Ovary (tissue), 9 donors: ENCODE data around the gene CDC14B. TPM values are rescaled to one million over a fixed set of nuclear protein-coding genes. Genes with fewer than 3 reads are reported as not detected.
"Not testable (repeated sequence)": the region's sequence is repeated elsewhere in the genome, so short reads cannot be mapped to it uniquely, and the experiment has no call there.

Source experiments
- DNase-seq, 5 donors: peaks; one replicate each; pipeline ENCODE4 v3.0.0-alpha.2; 2019 to 2020
- H3K27ac ChIP-seq, 2 donors: fragments of 200-600 bp; one replicate each; pipeline versions ENCODE4 v1.5.1 to v1.8.0; 2019 to 2022
- H3K27me3 ChIP-seq: fragments of 200-600 bp; one replicate; pipeline ENCODE4 v1.8.0; 2022
- H3K36me3 ChIP-seq: fragments of 200-600 bp; sonication (generic); one replicate; pipeline ENCODE4 v1.5.1; 2019
- H3K4me1 ChIP-seq: one replicate; pipeline ENCODE4 v1.8.1; 2013; ENCODE audit warnings: mild to moderate bottlenecking, moderate library complexity; ENCODE audit not compliant: insufficient read depth
- H3K4me3 ChIP-seq: fragments of 200-600 bp; sonication (generic); one replicate; pipeline ENCODE4 v1.5.1; 2017
- H3K9me3 ChIP-seq, 2 donors: fragments of 200-600 bp in 1 of 2; sonication (generic) in 1 of 2; one replicate each; pipeline versions ENCODE4 v1.5.1 to v1.8.1; 2013 to 2019; ENCODE audit warnings: mild to moderate bottlenecking in 1 of 2, moderate library complexity in 1 of 2
- CTCF ChIP-seq, 3 donors: fragments of 450-650 bp in 2 of 3; fragments of 200-600 bp in 1 of 3; IDR thresholded peaks; one replicate each; pipeline versions ENCODE4 v1.5.1 to v1.8.0; 2016 to 2022; ENCODE audit warnings: antibody characterized with exemption in 3 of 3, mild to moderate bottlenecking in 1 of 3
- EP300 ChIP-seq: sonication (generic); formaldehyde crosslinking; IDR thresholded peaks from one replicate; pipeline ENCODE4 v1.6.1; 2017; ENCODE audit warnings: antibody characterized with exemption
- POLR2A ChIP-seq: fragments of 450-650 bp; IDR thresholded peaks from one replicate; pipeline ENCODE4 v1.6.1; 2017; ENCODE audit warnings: antibody characterized with exemption, mild to moderate bottlenecking, moderate library complexity
- WGBS, 3 donors: extraction: QIAGEN DNeasy Blood & Tissue Kit in 1 of 3; methylation state at CpG; one replicate each; pipeline versions ENCODE4 v1.1.5 to v1.1.7; 2013 to 2017; 5-methylcytosine and 5-hydroxymethylcytosine counted together
- intact Hi-C, 4 donors: fragments of 100-400 bp; cut with DNase I; formaldehyde crosslinking; loops; one replicate each; pipeline versions ENCODE4 v1.11.0 to v1.15.1; 2022 to 2023
- polyA plus RNA-seq, 2 donors: library from polyadenylated mRNA; stranded (reverse); fragments of 200-250 nt in 1 of 2; fragments of 350-450 nt in 1 of 2; fragmentation: Illumina TruSeq in 1 of 2; extraction: RNeasy Lipid Tissue Mini Kit (QIAGEN cat#74804) in 1 of 2; gene quantifications; one replicate each; pipeline ENCODE4 v1.2.3, GENCODE V29; 2013 to 2014
- total RNA-seq, 7 donors: library from RNA; depleted of rRNA in 2 of 7; stranded (reverse); fragments of >200 nt in 2 of 7; fragmentation: NEBNext Ultra II Directional in 3 of 7; extraction: Animal tissue kit (Norgen Biotek cat#: 25700) in 3 of 7; gene quantifications; one replicate each; pipeline versions ENCODE4 v1.1.0 to v1.2.4, GENCODE V29; 2016 to 2023
- donor health status: DM: no; HTN: no; CAD: no; lungs with moderate emphysema.
- donor health status: DM: no; HTN: no; CAD: no.
- donor health status: Bipolar disorder and iron deficiency.
- donor health status: DM: yes; HTN: yes; CAD: no.
- donor health status: DM: no; HTN: no; CAD: no.
- donor health status: DM: yes; HTN: yes; CAD: no.

Gene CDC14B
- total and polyA plus RNA-seq, 9 donors = 5.9 to 15.3 (median 11.4) TPM

- no peak for TF ChIP-seq EP300
- no peak for TF ChIP-seq CTCF (IDR thresholded peaks at IDR 0.05)
- TF ChIP-seq POLR2A = no peak
- WGBS, 3 donors = 53 to 72% (median 53%) methylated on average over 2 of the region's 2 CpGs
- H3K27ac ChIP-seq = no peak overlapping the region
- DNase-seq = no peak
- no peak overlapping the region for H3K4me3 ChIP-seq
- no peaks in the 10 kb centered on the region for H3K27me3 ChIP-seq
- no peaks in the 10 kb centered on the region for H3K9me3 ChIP-seq
- intact Hi-C loops = no loop called here
- H3K4me1 ChIP-seq = no peaks in the 10 kb centered on the region
- H3K36me3 ChIP-seq = no peaks in the 10 kb centered on the region
Measured at GRCh38 chr9:96553070-96553469, 66.6 kb downstream of the CDC14B start.

DNA sequence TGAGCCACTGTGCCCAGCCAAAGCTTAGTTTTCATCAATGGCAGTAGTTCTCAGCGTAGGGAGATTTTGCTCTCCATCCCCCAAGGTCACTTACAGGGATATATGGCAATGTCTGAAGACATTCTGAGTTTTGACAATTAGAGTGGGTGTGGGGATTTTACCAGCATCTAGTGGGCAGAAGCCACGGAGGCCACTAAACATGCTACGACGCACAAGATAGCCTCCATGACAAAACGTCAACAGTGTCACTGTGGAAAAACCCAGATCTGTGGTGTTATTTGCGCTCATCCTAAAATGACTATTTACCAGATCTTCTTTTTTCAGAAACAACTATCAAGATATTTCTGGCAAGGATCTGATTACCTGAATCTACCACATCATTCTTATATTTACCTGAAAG is 68.2 kb downstream of the CDC14B start:
- DNase-seq = no peak
- H3K36me3 ChIP-seq = no peaks in the 10 kb centered on the region
- no peak overlapping the region for H3K27ac ChIP-seq
- WGBS, 3 donors = 83 to 99% (median 88%) methylated on average over 6 of the region's 6 CpGs
- intact Hi-C loops = no loop called here
- H3K9me3 ChIP-seq = no peaks in the 10 kb centered on the region
- H3K27me3 ChIP-seq = no peaks in the 10 kb centered on the region
- H3K4me1 ChIP-seq = no peaks in the 10 kb centered on the region
- H3K4me3 ChIP-seq = no peak overlapping the region
- TF ChIP-seq POLR2A = no peak
- no peak for TF ChIP-seq EP300
- no peak for TF ChIP-seq CTCF (IDR thresholded peaks at IDR 0.05)

DNA sequence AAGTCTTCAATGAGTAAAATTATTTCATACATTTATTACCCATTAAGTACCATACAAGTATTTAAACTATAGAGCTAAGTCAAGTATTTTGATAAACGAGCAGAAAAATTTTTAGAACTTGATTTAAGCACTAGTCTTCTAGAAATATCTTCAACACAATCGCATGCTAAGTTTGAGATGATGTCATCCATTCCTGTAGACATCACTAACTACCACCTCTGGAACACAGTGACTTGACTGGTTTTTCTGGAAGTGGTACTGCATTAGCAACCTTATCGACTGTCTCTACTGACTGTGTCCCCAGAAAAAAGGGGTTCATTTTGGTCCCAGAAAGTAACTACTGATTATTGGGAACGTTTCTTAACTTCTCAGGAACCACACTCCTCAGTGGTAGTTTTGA is 69.0 kb downstream of the CDC14B start:
- 85 to 89% (median 89%) methylated on average over 4 of the region's 4 CpGs for WGBS, 3 donors
- Histone ChIP-seq H3K4me1 (no peaks in the 10 kb centered on the region), H3K27me3 (no peaks in the 10 kb centered on the region), H3K9me3 (no peaks in the 10 kb centered on the region), H3K4me3 (no peak overlapping the region), H3K27ac (no peak overlapping the region), H3K36me3 (no peaks in the 10 kb centered on the region)
- no peak for TF ChIP-seq CTCF (IDR thresholded peaks at IDR 0.05)
- TF ChIP-seq POLR2A = no peak
- TF ChIP-seq EP300 = no peak
- DNase-seq = no peak
- intact Hi-C loops = no loop called here

GRCh38 chr9:96543131-96543530 is 76.5 kb downstream of the CDC14B start:
- WGBS, 3 donors = 94 to 97% (median 96%) methylated on average over 15 of the region's 15 CpGs
- H3K4me1 ChIP-seq, DNase-seq, H3K27me3 ChIP-seq, H3K9me3 ChIP-seq, H3K4me3 ChIP-seq, H3K27ac ChIP-seq, intact Hi-C loops, H3K36me3 ChIP-seq: not testable (repeated sequence)

DNA sequence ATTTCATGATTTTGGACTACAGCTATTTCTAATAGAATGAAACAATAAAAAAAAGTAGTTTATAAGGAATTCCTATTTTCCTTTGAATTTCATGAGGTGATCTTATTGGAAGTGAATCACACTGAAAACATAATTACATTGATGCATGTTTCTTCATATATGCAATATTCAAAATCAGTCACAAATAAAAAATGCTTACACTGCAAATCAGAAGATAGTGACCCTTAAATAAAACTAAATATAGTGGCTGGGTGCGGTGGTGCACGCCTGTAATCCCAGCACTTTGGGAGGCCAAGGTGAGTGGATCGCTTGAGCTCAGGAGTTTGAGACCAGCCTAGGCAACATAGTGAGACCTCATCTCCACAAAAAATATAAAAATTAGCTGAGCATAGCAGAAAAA is 79.5 kb downstream of the CDC14B start:
- intact Hi-C loops = no loop called here
- Histone ChIP-seq H3K36me3 (no peaks in the 10 kb centered on the region), H3K4me1 (no peaks in the 10 kb centered on the region), H3K27me3 (no peaks in the 10 kb centered on the region), H3K27ac (no peak overlapping the region), H3K4me3 (no peak overlapping the region), H3K9me3 (no peaks in the 10 kb centered on the region)
- WGBS, 3 donors = 94 to 98% (median 96%) methylated on average over 3 of the region's 3 CpGs
- no peak for TF ChIP-seq CTCF (IDR thresholded peaks at IDR 0.05)
- no peak for DNase-seq
